ENCODE results near the gene FAM162A.
"Not testable (repeated sequence)": the region's sequence is repeated elsewhere in the genome, so short reads cannot be mapped to it uniquely, and the experiment has no call there.

FAM162A gene

GRCh38 chr3:122427857-122428471, 44.0 kb downstream of the FAM162A start:
- no peak for DNase-seq

GRCh38 chr3:122430371-122430770, 46.4 kb downstream of the FAM162A start:
- no peak for DNase-seq

GRCh38 chr3:122435950-122436349, 52.0 kb downstream of the FAM162A start:
- DNase-seq: no peak

- DNase-seq: no peak
These were observed 59.1 kb downstream of the FAM162A start for GRCh38 chr3:122443090-122443489.

- not testable (repeated sequence) for DNase-seq
These were observed 59.9 kb downstream of the FAM162A start for GRCh38 chr3:122443762-122444490.

- not testable (repeated sequence) for DNase-seq
These were observed 60.5 kb downstream of the FAM162A start for GRCh38 chr3:122444491-122444887.

- not testable (repeated sequence) for DNase-seq
These were observed 64.2 kb downstream of the FAM162A start for GRCh38 chr3:122448218-122448617.

GRCh38 chr3:122451371-122451770, 67.4 kb downstream of the FAM162A start:
- no peak for DNase-seq

- DNase-seq: no peak
These were observed 72.1 kb downstream of the FAM162A start for GRCh38 chr3:122456074-122456473.

- DNase-seq: no peak
These were observed 73.7 kb downstream of the FAM162A start for GRCh38 chr3:122457706-122458105.

- DNase-seq: no peak
These were observed 75.0 kb downstream of the FAM162A start for GRCh38 chr3:122458992-122459391.

- DNase-seq: no peak
These were observed 77.8 kb downstream of the FAM162A start for GRCh38 chr3:122461806-122462205.
